Measurements from ENCODE around the gene MED17.
"Not testable (repeated sequence)": the region's sequence is repeated elsewhere in the genome, so short reads cannot be mapped to it uniquely, and the experiment has no call there.

MED17 gene

GRCh38 chr11:93757924-93758865, 25.9 kb upstream of the MED17 start:
- DNase-seq = no peak
- H3K9me3 ChIP-seq (replicated peaks; ENCODE audit: insufficient read depth, low read length) = no peaks in the 10 kb centered on the region
- H3K4me2 ChIP-seq (ENCODE audit: low read depth, low read length) = no peak overlapping the region
- no peaks in the 10 kb centered on the region for H3K79me2 ChIP-seq (ENCODE audit: low read length)
- no peak overlapping the region for H3K4me3 ChIP-seq (ENCODE audit: low read length)
- H3F3A ChIP-seq (ENCODE audit: insufficient read depth, low read length) = no peaks in the 10 kb centered on the region
- no peak overlapping the region for H3K27ac ChIP-seq (ENCODE audit: low read length)
- no peaks in the 10 kb centered on the region for H3K27me3 ChIP-seq (replicated peaks; ENCODE audit: insufficient read depth, low read length)
- H3K4me1 ChIP-seq (ENCODE audit: low read length) = no peaks in the 10 kb centered on the region
- H3K9me2 ChIP-seq (replicated peaks; ENCODE audit: insufficient read depth, low read length) = no peaks in the 10 kb centered on the region
- H2AFZ ChIP-seq (ENCODE audit: low read length) = no peak overlapping the region
- H3K36me3 ChIP-seq (replicated peaks; ENCODE audit: insufficient read depth, low read length) = no peaks in the 10 kb centered on the region; the same call in 1 of the 2 replicates
- TF ChIP-seq CTCF (IDR thresholded peaks at IDR 0.05; ENCODE audit: low read length) = no peak
- no peak for TF ChIP-seq EZH2 (optimal IDR thresholded peaks at IDR 0.05; ENCODE audit: low read depth, low read length)
- TF ChIP-seq EZH2phosphoT487 (IDR thresholded peaks at IDR 0.05; ENCODE audit: low read length) = no peak
- H4K20me1 ChIP-seq (ENCODE audit: insufficient read depth, low read length) = no peaks in the 10 kb centered on the region
- no peak overlapping the region for H3K9ac ChIP-seq (ENCODE audit: low read length)

- not testable (repeated sequence) for H3K9ac ChIP-seq (ENCODE audit: low read length); H3F3A ChIP-seq (ENCODE audit: insufficient read depth, low read length); DNase-seq; H3K79me2 ChIP-seq (ENCODE audit: low read length); H3K4me3 ChIP-seq (ENCODE audit: low read length); H2AFZ ChIP-seq (ENCODE audit: low read length); H3K36me3 ChIP-seq (replicated peaks; ENCODE audit: insufficient read depth, low read length); H3K4me2 ChIP-seq (ENCODE audit: low read depth, low read length); H3K4me1 ChIP-seq (ENCODE audit: low read length); H3K9me2 ChIP-seq (replicated peaks; ENCODE audit: insufficient read depth, low read length); H3K9me3 ChIP-seq (replicated peaks; ENCODE audit: insufficient read depth, low read length); H4K20me1 ChIP-seq (ENCODE audit: insufficient read depth, low read length); H3K27me3 ChIP-seq (replicated peaks; ENCODE audit: insufficient read depth, low read length); H3K27ac ChIP-seq (ENCODE audit: low read length)
Observed at GRCh38 chr11:93759123-93759522, 25.0 kb upstream of the MED17 start.

GRCh38 chr11:93761910-93762309, 22.2 kb upstream of the MED17 start:
- no peaks in the 10 kb centered on the region for H3F3A ChIP-seq (ENCODE audit: insufficient read depth, low read length)
- no peak overlapping the region for H2AFZ ChIP-seq (ENCODE audit: low read length)
- H3K36me3 ChIP-seq (replicated peaks; ENCODE audit: insufficient read depth, low read length) = no peaks in the 10 kb centered on the region; the same call in 1 of the 2 replicates
- H3K9ac ChIP-seq (ENCODE audit: low read length) = no peak overlapping the region
- H3K4me1 ChIP-seq (ENCODE audit: low read length) = no peaks in the 10 kb centered on the region
- H3K27ac ChIP-seq (ENCODE audit: low read length) = no peak overlapping the region
- no peaks in the 10 kb centered on the region for H3K79me2 ChIP-seq (ENCODE audit: low read length)
- no peak overlapping the region for H3K4me3 ChIP-seq (ENCODE audit: low read length)
- no peaks in the 10 kb centered on the region for H3K9me3 ChIP-seq (replicated peaks; ENCODE audit: insufficient read depth, low read length)
- H4K20me1 ChIP-seq (ENCODE audit: insufficient read depth, low read length) = no peaks in the 10 kb centered on the region
- TF ChIP-seq CTCF (IDR thresholded peaks at IDR 0.05; ENCODE audit: low read length) (no peak), EZH2 (optimal IDR thresholded peaks at IDR 0.05; ENCODE audit: low read depth, low read length) (no peak), EZH2phosphoT487 (IDR thresholded peaks at IDR 0.05; ENCODE audit: low read length) (no peak)
- H3K9me2 ChIP-seq (replicated peaks; ENCODE audit: insufficient read depth, low read length) = no peaks in the 10 kb centered on the region
- no peak for DNase-seq
- no peak overlapping the region for H3K4me2 ChIP-seq (ENCODE audit: low read depth, low read length)
- H3K27me3 ChIP-seq (replicated peaks; ENCODE audit: insufficient read depth, low read length) = no peaks in the 10 kb centered on the region

GRCh38 chr11:93765551-93765950, 18.5 kb upstream of the MED17 start:
- Histone ChIP-seq H3K4me2 (ENCODE audit: low read depth, low read length) (no peak overlapping the region), H3K27me3 (replicated peaks; ENCODE audit: insufficient read depth, low read length) (no peaks in the 10 kb centered on the region), H3K36me3 (replicated peaks; ENCODE audit: insufficient read depth, low read length) (no peaks in the 10 kb centered on the region; the same call in 1 of the 2 replicates), H3K9ac (ENCODE audit: low read length) (no peak overlapping the region), H2AFZ (ENCODE audit: low read length) (no peak overlapping the region), H3K9me2 (replicated peaks; ENCODE audit: insufficient read depth, low read length) (no peaks in the 10 kb centered on the region), H3K79me2 (ENCODE audit: low read length) (no peaks in the 10 kb centered on the region), H3K27ac (ENCODE audit: low read length) (no peak overlapping the region), H3K9me3 (replicated peaks; ENCODE audit: insufficient read depth, low read length) (no peaks in the 10 kb centered on the region), H3K4me3 (ENCODE audit: low read length) (no peak overlapping the region), H4K20me1 (ENCODE audit: insufficient read depth, low read length) (no peaks in the 10 kb centered on the region), H3F3A (ENCODE audit: insufficient read depth, low read length) (no peaks in the 10 kb centered on the region), H3K4me1 (ENCODE audit: low read length) (no peaks in the 10 kb centered on the region)
- no peak for DNase-seq
- TF ChIP-seq CTCF (IDR thresholded peaks at IDR 0.05; ENCODE audit: low read length) (no peak), EZH2 (optimal IDR thresholded peaks at IDR 0.05; ENCODE audit: low read depth, low read length) (no peak), EZH2phosphoT487 (IDR thresholded peaks at IDR 0.05; ENCODE audit: low read length) (no peak)

Measured in MM.1S (cell line).